ENCODE data around the gene XKR8.

Gene XKR8

GRCh38 chr1:27931759-27932158 lies 28.0 kb upstream of the XKR8 start:
- H3K4me3 ChIP-seq (ENCODE audit: low read depth, low read length): no peak overlapping the region
- TF ChIP-seq CTCF (IDR thresholded peaks at IDR 0.05; ENCODE audit: insufficient read depth, low read depth, low read length, missing control alignments): no peak
- no peak for DNase-seq (ENCODE audit: low read depth)

- TF ChIP-seq CTCF (IDR thresholded peaks at IDR 0.05; ENCODE audit: insufficient read depth, low read depth, low read length, missing control alignments): no peak
- no peak for DNase-seq (ENCODE audit: low read depth)
Observed at GRCh38 chr1:27934818-27935549, 24.8 kb upstream of the XKR8 start, which contains the start of gene SMPDL3B. Gene SMPDL3B, plus strand, starts transcription at chr1:27935000. Its CDS starts 184 bp downstream, at chr1:27935184.

GRCh38 chr1:27935721-27936120 lies 24.1 kb upstream of the XKR8 start:
- DNase-seq (ENCODE audit: low read depth): no peak
- no peak for TF ChIP-seq CTCF (IDR thresholded peaks at IDR 0.05; ENCODE audit: insufficient read depth, low read depth, low read length, missing control alignments)
- no peak overlapping the region for H3K4me3 ChIP-seq (ENCODE audit: low read depth, low read length)

More at GRCh38 chr1:27934818-27935549, 24.8 kb upstream of the XKR8 start, which contains the start of gene SMPDL3B:
- peak within 1 kb of the TSS; percentile 24 for H3K4me3 ChIP-seq (ENCODE audit: low read depth, low read length)

- no peak for DNase-seq (ENCODE audit: low read depth)
- no peak overlapping the region for H3K4me3 ChIP-seq (ENCODE audit: low read depth, low read length)
- TF ChIP-seq CTCF (IDR thresholded peaks at IDR 0.05; ENCODE audit: insufficient read depth, low read depth, low read length, missing control alignments): no peak
Observed at GRCh38 chr1:27936370-27936769, 23.4 kb upstream of the XKR8 start.

- H3K4me3 ChIP-seq (ENCODE audit: low read depth, low read length): no peak overlapping the region
- no peak for DNase-seq (ENCODE audit: low read depth)
- TF ChIP-seq CTCF (IDR thresholded peaks at IDR 0.05; ENCODE audit: insufficient read depth, low read depth, low read length, missing control alignments): no peak
Observed at GRCh38 chr1:27937524-27937836, 22.3 kb upstream of the XKR8 start.

GRCh38 chr1:27938488-27938887 lies 21.3 kb upstream of the XKR8 start:
- TF ChIP-seq CTCF (IDR thresholded peaks at IDR 0.05; ENCODE audit: insufficient read depth, low read depth, low read length, missing control alignments): no peak
- no peak overlapping the region for H3K4me3 ChIP-seq (ENCODE audit: low read depth, low read length)
- DNase-seq (ENCODE audit: low read depth): no peak

- peak; percentile 58 for DNase-seq (ENCODE audit: low read depth)
- TF ChIP-seq CTCF (IDR thresholded peaks at IDR 0.05; ENCODE audit: insufficient read depth, low read depth, low read length, missing control alignments): peak; percentile 39
- H3K4me3 ChIP-seq (ENCODE audit: low read depth, low read length): no peak overlapping the region
Observed at GRCh38 chr1:27940297-27940696, 19.5 kb upstream of the XKR8 start.
